GM19023 (cell line): Measurements from ENCODE around the gene UCK1.

Experiments used
- ATAC-seq: cut with Tn5 transposase; IDR thresholded peaks from one replicate; pipeline ENCODE4 v1.9.1; 2021; ENCODE audit warnings: mild to moderate bottlenecking, moderate library complexity; ENCODE audit not compliant: unreplicated experiment

The UCK1 gene

DNA sequence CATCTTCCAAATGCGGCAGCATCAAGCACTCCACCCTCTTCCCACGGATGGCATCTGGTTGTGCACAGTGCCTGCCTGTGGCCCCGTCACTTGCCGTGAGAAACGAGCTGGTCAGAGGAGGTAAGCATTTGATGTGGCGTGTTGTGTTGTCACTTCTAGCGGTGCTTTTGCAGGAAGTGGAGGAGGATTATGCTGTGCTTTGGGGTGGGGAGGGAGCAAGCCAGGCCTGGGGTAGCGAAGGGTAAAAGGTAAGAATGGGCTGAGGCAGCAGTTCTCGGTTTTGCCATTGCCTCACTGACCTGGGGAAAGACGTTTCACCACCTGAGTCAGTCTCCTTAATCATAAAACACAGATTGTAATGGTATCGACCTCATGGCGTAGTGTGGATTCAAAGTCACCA, 30.7 kb downstream of the UCK1 start:
- no peak for ATAC-seq

- ATAC-seq: no peak
Observed at GRCh38 chr9:131499254-131499767, 31.8 kb downstream of the UCK1 start.

DNA sequence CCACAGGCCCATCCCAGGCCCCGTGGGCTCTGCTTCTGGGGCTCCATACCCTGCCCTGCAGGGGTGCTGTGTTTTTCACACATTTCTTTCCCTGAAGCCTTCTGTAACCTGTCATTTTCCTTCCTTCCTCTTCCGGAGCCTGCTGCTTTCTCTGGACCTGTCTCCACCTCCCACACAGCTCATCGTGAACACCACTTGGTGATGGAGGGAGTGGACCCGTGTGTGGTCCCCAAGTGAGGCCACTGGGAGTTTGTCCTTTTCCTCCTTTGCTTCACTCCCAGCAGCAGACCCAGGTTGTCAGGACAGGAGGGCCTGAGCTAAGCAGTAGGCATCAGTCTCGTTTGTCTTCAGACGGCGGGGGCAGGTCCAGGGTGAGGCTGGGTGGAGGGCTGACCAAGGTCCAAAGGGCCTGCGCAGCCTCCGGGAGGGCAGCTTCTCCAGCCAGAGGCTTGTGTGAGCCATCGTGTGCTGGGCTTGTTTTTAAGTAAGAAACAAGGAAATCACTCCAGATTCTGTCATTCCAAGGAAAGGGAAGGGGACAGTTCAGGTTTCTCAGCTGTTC, 34.1 kb downstream of the UCK1 start:
- no peak for ATAC-seq

DNA sequence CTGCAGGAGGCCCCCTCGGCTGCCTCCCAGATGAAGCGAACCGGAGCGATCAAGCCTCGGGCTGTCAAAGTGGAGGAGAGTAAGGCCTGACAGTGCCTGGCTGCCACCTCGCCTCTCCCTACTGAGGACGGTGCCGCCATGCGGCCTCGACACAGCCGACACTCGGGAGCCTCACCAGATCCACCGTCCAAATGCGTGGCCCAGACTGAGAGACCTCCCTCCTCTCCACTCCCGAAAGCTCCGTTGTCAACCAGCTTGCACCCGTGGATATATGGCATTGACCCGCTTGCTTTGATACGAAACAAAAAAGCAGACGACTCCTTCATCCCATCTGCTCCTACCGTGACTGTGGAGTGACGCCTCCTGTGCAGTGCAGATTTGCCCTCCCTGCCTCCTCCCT, 35.3 kb downstream of the UCK1 start:
- ATAC-seq: no peak

DNA sequence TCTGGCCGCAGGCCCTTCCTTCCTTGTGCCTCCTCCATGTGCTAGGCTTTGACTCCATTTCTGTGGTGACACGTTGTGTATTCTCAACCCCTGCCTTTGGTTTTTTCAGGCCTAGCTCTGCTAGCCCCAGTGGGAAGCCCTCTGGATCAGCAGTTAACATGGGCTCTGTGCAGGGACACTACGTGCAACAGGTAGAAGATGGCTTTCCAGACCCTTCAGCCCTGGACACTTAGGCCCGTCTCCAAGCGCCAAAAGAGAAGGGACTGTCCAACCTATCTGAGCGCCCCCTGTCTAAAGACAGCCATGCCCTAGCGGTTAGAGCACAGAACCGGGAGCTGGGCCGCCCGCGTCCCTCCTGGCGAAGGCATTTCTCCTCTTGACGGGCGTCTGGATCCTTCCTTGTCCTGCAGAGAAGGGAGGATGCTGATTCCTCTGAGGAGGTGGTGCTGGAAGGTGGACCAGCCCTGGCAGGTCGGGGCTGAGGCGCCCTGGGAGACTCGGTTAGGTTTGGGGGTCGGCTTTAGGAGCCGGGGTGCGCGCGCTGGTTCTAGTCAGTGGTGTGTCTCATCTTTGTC, 36.7 kb downstream of the UCK1 start:
- no peak for ATAC-seq

DNA sequence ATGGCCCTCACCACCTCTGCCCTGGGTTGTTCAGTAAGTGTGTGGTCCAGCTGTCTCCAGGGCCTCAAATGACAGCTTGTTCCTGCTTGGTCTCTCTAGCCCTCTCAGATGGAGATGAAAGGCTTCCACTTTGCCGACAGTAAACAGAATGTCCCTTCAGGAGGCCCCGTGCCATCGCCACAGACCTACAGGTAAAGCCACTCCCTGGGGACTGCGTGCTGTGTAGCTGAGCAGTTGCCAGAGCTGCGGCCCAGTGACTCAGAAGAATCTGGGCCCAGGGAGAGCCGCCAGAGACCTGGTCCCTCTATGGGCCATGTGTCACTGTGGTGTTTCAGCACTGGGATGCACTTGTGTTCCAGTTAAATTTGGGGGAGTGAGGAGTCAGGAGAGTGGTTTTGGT, 39.0 kb downstream of the UCK1 start:
- no peak for ATAC-seq

GRCh38 chr9:131491001-131491710, 39.9 kb downstream of the UCK1 start:
- no peak for ATAC-seq

DNA sequence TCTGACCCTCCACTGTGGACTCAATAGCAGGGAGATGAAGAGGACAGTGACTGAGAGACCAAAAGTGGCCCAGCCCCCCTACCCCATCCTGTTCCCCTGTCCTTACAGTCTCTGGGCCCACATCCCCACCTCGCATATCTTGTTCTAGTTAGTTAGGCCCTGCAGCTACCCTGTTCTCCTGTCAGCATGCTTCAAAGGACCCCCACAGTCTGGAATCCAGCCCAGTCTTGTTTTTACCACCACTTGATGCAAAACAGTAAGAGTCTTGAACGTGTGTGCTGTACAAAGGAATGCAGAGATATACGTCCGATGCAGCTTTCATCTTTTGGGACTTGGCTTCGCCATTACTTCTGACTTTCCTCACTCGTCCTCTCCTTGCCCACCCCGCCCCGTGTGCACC, 40.5 kb downstream of the UCK1 start:
- ATAC-seq: no peak

GRCh38 chr9:131487621-131488031, 43.4 kb downstream of the UCK1 start:
- no peak for ATAC-seq

DNA sequence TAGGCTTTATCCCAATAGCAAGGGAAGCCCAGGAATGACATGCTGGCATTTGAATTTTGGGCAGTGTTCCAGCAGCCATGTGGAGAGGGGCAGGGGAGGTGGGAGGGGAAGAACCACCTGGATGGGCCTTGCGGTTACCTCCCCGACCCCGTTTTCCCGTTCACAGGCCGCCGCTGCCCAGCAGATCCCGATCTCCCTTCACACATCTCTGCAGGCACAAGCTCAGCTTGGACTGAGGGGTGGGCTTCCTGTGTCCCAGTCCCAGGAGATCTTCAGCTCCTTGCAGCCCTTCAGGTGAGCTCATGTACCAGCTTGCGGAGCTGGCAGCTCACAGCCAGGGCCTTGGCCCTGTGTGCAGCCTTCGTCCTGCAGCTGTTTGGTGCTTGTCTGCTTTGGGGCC, 44.1 kb downstream of the UCK1 start:
- ATAC-seq: no peak

- ATAC-seq: no peak
Observed at GRCh38 chr9:131485728-131486422, 45.2 kb downstream of the UCK1 start.

GRCh38 chr9:131485206-131485605, 45.9 kb downstream of the UCK1 start:
- no peak for ATAC-seq

DNA sequence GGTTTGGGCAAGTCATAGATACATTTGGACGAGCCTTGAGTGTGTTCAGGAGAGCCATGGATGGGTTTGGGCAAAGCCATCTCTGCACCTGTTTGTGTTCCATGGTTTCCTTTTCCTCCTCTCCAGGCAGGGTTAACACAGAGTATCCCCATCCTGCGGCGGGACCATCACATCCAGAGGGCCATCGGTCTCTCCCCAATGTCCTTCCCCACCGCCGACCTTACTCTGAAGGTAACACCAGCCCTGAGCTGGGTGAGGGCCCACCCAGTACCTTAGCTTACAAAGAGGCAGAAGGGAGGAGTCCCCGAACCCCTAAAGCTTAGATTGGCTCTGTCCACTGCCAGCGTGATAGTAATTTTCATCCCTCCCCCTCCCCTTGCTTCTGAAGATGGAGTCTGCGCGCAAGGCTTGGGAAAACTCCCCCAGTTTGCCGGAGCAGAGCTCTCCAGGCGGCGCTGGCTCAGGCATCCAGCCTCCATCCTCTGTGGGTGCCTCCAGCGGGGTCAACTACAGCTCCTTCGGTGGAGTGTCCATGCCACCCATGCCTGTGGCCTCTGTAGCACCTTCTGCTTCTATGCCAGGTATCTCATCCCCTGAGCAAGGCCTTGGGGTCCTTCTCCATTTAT, 46.4 kb downstream of the UCK1 start:
- no peak for ATAC-seq

DNA sequence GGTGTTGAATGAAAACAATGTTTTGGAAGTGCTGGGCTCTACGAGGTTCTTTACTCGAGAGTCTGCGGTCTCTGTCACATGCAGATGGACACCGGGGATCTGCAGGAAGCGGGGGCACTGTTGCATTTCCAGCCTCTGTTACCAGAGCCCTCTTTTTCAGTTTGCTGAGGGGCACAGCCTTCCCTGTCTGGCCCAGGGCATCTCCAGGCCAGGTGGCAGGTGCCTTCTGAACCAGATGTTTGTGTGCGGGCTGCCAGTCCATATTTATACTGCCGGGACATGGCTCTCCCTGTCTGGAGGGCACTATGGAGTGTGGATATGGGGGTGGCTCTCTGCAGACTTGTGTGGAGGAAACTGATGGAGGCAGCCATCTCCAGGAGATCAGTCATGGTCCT, 47.0 kb downstream of the UCK1 start:
- no peak for ATAC-seq

DNA sequence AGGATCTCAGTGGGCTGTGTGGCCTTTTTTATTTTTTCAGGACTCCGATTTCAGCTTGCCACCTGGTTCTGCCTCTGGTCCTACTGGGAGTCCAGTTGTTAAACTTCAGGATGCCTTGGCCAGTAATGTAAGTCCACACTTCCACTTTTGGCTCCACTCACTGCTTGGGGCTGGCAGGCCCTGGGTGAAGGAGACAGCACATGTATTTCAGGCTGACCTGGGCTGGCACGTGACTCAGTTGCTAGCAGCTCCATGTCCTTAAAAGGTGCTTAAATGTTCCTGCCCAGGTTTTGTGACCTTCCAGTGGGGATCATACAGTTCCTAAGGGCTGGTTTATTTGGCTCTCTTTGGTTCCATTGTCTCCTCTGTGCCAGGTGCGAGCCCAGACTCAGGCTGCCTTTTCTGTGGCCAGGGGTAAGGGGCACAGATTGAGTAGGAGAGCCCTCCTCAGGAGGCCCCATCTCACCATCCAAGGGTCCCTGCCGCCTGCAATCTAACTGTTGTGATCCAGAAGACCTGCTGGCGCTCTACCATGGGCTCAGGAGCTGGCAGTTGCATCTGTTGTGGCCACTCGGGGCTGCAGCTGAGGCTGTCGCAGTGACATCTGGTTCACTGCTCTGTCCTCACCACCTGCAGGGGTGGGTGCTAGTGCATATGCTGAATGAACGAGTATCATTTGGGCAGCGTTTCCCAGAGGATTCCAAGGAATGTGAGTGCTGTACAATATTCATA, 47.6 kb downstream of the UCK1 start:
- no peak for ATAC-seq

GRCh38 chr9:131482343-131483006, 48.6 kb downstream of the UCK1 start:
- no peak for ATAC-seq

- ATAC-seq: no peak
Observed at GRCh38 chr9:131481441-131482342, 49.4 kb downstream of the UCK1 start.

DNA sequence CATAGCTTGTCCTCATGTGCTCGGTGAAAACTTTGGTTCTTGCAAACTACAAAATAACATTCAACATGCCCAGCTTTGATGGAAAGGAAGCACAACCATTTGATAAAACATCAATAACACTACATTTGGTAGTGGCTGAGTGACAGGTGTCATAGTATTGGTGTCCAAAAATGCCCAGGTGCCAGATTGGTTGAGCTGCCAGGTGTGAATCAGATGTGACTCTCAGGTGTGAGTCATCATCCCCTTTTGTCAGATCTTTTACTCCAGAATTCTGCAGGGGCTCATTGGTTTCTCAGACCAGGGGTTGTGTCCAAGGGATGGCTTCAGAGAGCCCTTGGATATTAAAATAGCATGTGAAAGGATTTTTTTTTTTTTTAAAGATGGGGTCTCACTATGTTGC, 50.8 kb downstream of the UCK1 start:
- no peak for ATAC-seq

- ATAC-seq: no peak
Observed at GRCh38 chr9:131478911-131479310, 52.2 kb downstream of the UCK1 start.
